HG03354 (cell line): ENCODE results near the gene CXCR6.

Experiments
- ATAC-seq: cut with Tn5 transposase; IDR thresholded peaks from one replicate; pipeline ENCODE4 v1.9.1; 2021; ENCODE audit warnings: mild to moderate bottlenecking; ENCODE audit not compliant: unreplicated experiment, poor library complexity, severe bottlenecking

Gene CXCR6

GRCh38 chr3:45944830-45945620 is 1.8 kb downstream of the CXCR6 start:
- ATAC-seq, result no peak

- ATAC-seq, result no peak
These were observed 3.0 kb downstream of the CXCR6 start for GRCh38 chr3:45946307-45946706.

- ATAC-seq, result no peak
These were observed 3.6 kb downstream of the CXCR6 start for GRCh38 chr3:45946875-45947274.

GRCh38 chr3:45947361-45947760 is 4.1 kb downstream of the CXCR6 start:
- no peak for ATAC-seq

GRCh38 chr3:45948311-45948781 is 5.1 kb downstream of the CXCR6 start:
- ATAC-seq, result no peak

- ATAC-seq, result no peak
These were observed 5.6 kb downstream of the CXCR6 start for GRCh38 chr3:45948881-45949280.

GRCh38 chr3:45949432-45949831 is 6.2 kb downstream of the CXCR6 start:
- ATAC-seq, result no peak

GRCh38 chr3:45950131-45950530 is 6.9 kb downstream of the CXCR6 start:
- no peak for ATAC-seq

- no peak for ATAC-seq
These were observed 7.7 kb downstream of the CXCR6 start for GRCh38 chr3:45950686-45951600.

GRCh38 chr3:45951946-45952345 is 8.7 kb downstream of the CXCR6 start:
- ATAC-seq, result no peak

GRCh38 chr3:45952456-45952855 is 9.2 kb downstream of the CXCR6 start:
- no peak for ATAC-seq

GRCh38 chr3:45953536-45953935 is 10.3 kb downstream of the CXCR6 start:
- no peak for ATAC-seq

- no peak for ATAC-seq
These were observed 11.0 kb downstream of the CXCR6 start for GRCh38 chr3:45954306-45954705.

GRCh38 chr3:45955017-45955647 is 11.9 kb downstream of the CXCR6 start:
- no peak for ATAC-seq

GRCh38 chr3:45955706-45956105 is 12.4 kb downstream of the CXCR6 start:
- ATAC-seq, result no peak

- ATAC-seq, result no peak
These were observed 14.3 kb downstream of the CXCR6 start for GRCh38 chr3:45957586-45957985.

GRCh38 chr3:45958321-45958791 is 15.1 kb downstream of the CXCR6 start:
- no peak for ATAC-seq

GRCh38 chr3:45959201-45959600 is 15.9 kb downstream of the CXCR6 start:
- ATAC-seq, result no peak

- no peak for ATAC-seq
These were observed 17.0 kb downstream of the CXCR6 start for GRCh38 chr3:45960289-45960688.

- ATAC-seq, result no peak
These were observed 18.8 kb downstream of the CXCR6 start for GRCh38 chr3:45962033-45962432.
